Esophagus mucosa (tissue), 1 donor: Measurements from ENCODE around the gene FEZ2. TPM values are rescaled to one million over a fixed set of nuclear protein-coding genes. Genes with fewer than 3 reads are reported as not detected.
A peak's percentile ranks its signal among the peaks of the same experiment; 100 is the strongest.

Experiments
- ATAC-seq: fragments of 200-7000 bp; cut with Tn5 transposase; one replicate; pipeline ENCODE4 v1.9.1; 2020
- total RNA-seq: library from RNA; stranded (reverse); gene quantifications from one replicate; pipeline ENCODE4 v1.2.4, GENCODE V29; 2023
- donor health status: DM: yes; HTN: yes; CAD: no.

Gene FEZ2
- total RNA-seq, 1 donor from 2014 or later = 19.8 TPM

DNA sequence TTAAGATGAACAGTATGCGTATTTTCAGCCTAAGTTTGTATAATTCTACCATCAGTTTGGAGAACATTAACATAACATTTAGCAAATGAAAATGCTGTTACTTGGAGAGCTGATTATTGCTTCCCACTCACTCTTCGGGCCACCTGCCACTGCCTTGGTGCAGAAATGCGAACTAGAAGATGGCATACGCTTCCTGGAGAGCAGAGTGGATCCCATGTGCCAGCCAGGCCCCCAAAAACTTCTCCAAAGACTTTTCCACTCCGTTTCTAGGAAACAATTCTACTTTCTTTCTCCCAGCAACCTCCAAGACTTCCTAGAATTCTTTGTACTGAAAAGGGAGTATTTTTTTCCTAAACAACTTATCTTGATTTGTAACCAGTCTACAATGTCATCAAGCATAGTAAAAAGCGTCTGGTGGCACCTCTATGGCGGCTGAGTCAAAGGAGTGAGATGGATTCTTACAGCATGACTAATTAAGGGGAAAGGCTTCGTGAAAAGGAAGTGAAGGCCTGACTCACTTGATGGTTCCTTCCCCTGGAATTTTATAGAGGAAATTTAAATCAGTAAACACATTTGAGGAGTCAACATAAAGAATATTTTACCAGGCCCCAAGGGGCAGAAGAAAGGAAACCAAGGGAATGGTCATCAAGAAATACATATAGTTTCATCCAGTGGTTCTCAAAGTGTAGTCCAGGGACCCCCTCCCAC is 36.6 kb downstream of the FEZ2 start:
- peak; percentile 95 for ATAC-seq

DNA sequence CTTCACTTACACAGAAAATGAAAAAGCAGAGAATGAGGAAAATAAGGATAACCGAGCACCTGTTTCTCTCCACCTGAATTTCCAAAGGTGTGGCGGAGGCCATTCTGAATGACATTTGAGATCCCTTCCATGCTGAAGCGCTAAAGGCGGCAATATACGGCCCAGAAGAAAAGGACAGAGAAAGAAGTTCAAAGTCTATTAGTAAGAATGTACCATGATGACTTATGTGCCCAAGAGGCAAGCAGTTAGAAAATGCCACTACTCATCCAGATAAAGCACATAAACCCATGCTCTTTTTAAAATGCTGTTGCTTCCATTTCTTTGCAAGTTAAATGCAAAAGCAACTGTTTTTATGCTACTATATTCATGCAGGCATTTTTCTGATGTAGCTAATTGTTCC is 37.2 kb downstream of the FEZ2 start:
- ATAC-seq = no peak

DNA sequence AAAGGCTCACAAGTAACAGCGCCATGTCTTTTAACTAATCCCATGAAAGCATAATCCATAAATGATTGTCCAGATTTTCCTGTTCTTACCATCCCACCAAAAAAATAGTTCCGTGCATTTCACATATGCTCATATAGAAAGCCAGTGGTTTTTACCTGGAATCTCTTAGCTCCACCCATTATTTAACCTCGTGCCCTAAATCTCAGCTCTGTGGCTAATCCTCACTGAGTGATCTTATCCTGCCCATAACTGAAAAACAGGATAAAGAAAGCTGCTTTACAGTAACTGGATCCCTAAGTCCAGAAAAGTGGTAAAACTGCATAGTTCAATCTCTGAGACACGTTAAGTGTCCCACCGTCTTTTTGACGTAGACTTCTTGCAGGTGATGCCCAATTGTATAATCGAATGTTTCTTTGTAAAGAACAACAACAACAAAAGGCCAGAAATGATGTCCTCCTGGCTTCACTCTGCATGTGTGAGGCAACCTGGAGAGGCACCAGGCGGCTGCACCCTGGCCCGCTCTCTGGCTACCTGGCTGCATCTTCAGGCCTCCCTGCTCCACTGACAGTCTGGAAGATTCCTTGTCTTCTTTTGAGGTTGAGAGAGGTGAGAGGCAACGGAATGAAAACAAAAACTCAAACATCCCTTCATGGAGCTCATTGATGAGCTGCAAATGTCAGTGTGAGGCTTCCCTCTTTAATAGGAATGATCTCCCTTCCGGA is 38.6 kb downstream of the FEZ2 start:
- no peak for ATAC-seq

DNA sequence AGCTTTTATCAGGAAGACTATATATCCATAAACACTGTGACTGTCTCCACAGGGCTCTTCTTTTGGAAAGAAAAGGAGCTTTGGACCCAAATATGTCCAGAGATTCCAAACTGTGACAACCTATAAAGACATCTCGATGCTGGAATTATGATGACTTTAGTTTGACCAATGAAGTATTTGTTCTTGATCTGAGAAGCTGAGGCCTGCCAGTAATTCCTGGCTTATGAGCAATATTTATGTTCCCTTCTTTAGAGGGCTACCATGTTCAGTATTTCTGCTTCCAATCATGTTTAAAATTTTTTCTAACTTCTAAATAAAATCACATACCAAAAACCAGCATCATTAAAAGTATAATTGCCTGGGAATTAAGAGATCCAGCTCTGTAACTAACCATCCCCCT is 41.1 kb downstream of the FEZ2 start:
- ATAC-seq = no peak

DNA sequence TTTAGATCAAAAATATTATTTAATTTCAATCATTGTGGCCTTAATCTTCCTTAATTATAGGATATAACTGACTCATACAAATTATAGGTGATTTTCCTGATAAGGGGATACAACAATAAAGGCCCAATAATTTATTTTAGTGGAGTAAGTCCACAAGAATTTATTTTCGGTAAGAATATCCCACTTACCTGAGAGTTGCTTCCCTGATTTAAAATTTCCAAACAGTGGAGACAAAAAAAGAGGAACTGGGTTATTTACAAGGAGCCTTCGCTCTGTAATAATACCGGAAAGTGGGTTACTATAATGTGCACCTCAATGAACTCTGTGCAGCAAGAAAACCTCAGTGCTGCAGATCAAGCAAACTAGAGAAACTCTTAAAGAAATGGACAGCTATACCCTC is 42.2 kb downstream of the FEZ2 start:
- ATAC-seq = no peak

DNA sequence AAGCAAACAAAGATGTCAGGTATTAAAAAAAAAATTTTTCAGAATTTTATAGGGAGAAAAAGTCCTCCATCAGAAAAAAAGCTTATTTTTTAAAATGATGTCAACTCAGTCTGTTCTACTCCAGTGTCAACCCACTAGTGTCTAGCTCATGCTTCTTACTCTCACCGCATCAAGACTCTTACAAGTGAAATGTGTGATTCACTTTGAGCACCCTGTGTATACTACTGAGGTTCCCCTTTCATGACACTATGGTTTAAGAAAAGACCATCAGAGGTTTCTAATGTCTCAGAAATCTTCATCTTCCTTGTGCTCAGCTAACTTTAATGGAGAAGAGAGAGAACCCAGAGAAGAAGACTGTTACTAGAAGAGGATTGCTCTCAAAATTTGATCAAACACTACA is 43.4 kb downstream of the FEZ2 start:
- ATAC-seq = no peak

DNA sequence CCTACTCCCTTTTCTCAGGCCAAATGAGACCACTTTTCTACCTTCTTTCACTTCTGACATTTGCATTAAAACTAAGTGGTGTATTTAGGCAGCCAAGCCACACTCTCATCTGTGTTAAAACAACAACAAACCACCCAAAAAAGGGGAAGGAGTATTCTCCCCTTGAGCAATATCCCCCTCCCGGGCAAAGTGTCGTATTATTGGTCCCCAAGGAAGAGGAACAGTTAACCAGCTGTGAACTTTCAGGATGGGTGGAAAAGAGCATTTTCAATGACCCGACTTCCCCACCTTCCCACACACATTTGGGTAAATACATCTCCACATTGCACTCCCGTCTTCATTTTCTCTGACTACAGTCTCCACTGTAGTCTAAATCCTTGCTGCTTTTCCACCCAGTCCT is 44.3 kb downstream of the FEZ2 start:
- no peak for ATAC-seq

DNA sequence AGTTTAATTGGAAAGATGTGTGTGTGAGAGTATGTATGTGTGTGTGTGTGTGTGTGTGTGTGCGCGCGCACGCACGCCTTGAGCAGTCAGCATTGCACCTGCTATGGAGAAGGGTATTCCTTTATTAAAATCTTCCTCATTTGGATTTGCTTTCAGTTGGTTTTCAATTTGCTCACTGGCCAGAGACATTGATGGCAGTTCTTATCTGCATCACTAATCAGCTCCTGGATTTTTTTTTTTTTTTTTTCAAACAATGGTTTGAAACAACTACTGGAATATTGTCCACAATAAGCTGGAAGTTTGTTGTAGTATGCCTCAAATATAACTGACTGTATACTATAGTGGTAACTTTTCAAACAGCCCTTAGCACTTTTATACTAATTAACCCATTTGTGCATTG is 48.0 kb downstream of the FEZ2 start:
- ATAC-seq = no peak

DNA sequence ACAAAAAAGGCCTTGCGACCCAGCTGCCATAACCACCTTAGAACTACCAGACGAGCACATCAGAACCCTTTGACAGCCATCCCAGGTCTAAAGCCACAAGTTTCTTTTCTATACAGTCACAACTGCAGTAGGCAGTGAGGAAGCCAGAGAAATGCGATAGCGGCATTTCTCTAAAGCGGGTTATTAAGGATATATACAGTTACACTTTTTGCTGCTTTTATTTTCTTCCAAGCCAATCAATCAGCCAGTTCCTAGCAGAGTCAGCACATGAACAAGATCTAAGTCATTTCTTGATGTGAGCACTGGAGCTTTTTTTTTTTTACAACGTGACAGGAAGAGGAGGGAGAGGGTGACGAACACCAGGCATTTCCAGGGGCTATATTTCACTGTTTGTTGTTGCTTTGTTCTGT is 48.8 kb downstream of the FEZ2 start:
- ATAC-seq = no peak

DNA sequence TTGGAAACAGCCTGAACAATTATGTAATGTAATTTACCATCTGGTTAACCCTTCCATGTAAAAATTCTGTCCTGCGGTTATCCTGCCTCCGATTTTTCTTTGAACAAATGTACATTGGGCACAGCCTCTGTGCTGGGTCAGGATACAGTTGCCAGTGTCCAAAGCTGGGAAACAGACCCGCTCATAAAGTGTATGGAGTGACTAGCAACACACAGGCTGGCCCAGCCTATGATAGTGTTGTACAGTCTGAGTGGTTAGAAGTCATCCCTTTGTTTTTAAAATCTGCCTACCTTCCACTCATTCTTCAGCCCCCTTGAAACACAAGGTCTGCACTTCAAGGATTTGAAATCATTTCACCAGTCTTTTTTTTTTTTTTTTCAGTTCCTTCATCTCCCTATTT is 50.1 kb downstream of the FEZ2 start:
- ATAC-seq = no peak

DNA sequence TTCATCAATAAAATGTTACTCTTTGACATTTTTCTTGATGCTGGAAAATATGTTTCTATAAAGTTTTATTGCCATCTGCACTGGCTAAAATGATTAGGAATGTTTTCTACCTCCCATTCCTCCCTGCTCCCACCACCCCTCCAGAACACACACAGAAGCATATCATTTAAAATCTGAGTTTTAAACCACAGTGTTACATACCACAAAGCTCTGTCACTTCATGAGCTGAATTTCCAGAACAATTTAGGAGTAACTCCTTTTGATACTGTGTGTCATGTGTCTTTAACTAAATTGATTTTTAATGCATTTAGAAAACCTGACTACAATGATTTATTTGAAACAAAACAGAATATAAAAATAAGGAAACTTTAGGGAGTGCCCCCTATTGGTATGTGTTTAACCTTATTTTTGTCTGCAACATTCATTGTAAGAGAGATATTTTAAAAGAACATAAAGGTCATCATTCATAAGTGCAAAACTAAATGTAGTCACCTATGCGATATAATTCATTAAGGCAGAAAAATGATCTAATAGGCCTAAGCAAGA is 52.0 kb downstream of the FEZ2 start:
- ATAC-seq = no peak

DNA sequence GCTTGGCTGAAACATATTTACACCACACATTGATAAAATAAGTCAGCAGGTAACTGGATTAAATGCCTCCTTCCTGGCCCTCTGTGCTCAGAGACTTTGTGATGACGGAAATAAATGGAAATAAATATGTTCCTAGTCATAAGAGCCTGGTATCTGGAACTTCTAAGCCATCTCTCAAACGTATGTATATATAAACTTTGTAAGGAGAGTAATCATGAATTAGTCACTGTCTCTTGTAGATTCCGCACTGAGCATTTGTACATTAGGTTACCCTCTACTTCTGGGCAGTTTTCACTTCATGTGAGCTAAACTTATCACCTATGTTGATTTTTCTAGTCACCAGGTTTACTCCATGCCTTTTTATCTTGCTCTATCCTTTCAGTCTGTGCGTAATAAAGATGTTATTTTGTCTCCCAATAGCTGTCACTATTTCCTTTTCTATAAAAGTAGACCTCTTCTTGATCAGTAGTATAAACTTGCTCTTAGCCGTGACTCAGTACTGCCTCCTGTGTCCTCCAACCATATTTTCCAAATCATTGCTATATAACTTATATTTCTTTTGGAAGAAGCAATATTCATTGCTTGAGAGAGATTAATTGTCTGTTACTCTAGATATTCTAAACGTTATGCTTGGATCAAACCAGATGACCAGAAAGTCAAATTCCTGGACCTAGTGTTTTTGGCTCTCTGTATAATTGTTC is 53.2 kb downstream of the FEZ2 start:
- no peak for ATAC-seq

DNA sequence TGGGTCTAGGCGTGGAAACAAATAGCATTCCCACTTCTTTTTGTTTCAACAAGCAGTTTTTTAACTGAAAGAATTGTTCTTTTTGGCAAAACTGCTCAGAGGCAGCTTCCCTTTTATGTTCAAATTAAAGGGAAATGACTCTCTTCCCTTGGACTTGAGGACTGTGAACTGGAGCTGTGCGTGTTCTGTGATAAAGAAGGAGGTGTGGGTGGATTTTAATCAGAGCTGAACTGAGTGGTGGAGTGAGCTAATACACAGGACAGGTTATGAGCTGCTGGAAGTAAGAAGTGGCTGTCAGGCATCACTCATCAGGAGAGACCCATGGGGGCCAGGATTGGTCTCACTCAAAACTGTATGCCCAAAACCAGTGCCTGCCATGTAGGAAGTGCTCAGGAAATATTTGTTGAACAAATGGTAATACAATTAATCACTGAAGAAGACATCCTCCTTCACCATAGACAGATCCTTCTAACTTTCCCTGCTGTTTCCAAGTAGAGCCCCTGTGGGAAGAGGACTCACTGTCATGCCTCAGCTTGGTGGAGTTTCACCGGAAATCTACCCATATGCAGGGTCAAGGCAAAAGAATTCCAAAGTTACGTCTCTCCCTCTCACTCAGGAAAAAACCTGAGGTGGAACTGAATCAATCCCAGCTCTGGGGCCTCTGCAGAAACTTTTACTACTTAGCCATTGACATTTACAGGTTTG is 55.9 kb downstream of the FEZ2 start:
- ATAC-seq = no peak

DNA sequence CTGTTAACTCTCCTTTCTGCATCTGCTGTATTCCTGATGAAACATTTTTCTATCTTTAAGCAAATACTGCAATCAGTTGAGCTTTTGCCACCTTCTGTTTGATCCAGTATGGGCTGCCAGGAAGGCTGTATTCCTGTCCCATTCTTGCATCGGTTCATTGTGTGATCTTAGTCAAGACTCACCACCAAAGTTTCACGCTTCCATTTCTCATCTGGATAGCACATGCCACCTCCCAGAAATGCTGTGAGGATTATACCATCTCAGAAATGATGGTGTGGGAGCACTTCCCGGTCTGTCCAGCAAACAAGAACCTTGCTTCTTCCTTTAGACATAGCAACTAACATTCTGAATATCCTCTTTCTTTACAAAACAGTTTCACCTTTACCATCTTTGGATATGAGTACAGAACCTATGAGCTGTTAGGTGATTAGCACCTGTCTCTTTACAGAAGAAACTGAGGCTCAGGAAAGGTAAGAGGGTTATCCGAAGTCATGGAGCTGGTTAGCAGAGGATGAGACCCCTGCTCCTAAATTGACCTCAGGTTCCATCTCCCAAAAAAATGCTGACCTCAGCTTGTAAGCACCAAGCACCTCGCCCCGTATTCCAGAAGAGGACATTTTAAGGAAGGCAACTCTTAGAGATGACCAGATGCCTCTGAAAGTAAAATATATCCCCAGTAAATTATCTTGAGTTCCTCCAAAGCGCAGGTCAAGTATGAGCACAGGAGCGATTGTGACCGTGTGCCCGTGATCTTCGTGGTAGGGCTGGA is 56.8 kb downstream of the FEZ2 start:
- no peak for ATAC-seq

DNA sequence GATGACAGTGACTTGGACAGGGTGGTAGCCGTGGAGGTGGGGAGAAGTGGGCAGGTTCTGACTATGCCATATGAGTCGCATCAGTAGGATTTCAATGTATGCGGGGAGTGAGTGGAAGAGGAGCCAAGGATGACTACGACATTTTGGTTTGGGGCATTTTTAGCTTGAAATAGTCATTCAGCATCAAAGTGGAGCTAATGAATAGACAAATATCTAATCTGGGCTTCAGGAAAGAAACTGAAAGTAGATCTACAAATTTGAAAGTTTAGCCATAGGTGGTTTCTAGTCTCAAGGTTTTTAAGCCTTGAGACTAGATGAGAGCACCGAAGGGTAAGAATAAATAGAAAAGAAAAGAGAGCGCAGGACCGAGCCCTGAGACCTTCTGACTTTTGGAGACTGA is 58.3 kb downstream of the FEZ2 start:
- no peak for ATAC-seq

DNA sequence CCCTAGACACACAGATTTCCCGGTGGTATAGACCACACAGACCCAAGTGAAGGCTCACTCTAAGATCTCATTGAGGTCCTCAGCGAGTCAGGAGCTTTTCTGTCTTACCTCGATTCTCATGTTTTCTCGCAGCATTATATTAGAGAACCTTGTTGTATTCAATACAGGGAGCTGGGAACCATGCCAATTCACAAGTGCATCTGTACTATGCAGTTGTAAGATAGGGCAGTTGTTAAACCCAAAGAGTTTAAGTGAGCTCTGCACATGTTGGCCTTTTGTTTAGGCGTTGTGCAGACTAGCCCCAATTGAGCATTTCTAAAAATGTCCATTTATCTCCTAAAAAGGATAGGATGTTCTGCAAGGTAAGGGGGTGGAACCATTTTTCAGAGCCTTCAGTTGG is 59.6 kb downstream of the FEZ2 start:
- no peak for ATAC-seq

DNA sequence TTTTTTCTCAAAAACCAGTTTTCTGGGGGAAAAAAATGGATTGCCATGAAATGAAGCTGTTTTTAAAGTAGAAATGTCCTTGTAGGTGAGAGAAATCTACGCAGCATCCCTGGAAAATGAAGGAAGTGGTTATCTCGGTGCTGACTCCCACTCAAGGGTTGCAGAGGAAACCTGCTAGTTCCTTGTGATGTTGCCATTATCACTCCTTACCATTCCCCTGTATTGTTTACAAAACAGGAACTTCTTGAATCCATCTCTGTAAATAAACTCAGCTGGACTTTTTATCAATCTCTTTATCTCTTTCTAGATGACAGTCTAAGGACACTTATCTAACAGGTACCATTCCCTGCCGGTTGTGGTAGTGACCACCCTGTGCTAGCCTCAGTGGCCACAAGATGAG is 61.2 kb downstream of the FEZ2 start:
- ATAC-seq = no peak

DNA sequence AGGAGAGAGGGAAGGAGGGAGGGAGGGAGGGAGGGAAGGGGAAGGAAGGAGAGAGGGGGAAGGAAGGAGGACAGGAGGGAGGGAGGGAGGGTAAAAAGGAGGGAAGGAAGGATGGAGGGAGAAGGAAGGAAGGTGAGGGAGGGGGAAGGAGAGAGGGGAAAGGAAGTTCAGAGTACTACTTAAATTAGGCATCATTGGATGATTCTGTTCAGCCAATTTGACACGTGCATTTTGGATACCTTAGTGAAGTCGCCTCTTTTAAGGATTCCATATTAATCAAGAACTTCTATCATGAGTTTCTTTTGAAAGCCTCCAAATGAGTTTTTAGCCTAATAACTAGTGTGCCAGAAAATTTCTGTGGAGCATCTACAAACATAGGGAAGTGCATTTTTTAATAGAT is 62.9 kb downstream of the FEZ2 start:
- no peak for ATAC-seq

DNA sequence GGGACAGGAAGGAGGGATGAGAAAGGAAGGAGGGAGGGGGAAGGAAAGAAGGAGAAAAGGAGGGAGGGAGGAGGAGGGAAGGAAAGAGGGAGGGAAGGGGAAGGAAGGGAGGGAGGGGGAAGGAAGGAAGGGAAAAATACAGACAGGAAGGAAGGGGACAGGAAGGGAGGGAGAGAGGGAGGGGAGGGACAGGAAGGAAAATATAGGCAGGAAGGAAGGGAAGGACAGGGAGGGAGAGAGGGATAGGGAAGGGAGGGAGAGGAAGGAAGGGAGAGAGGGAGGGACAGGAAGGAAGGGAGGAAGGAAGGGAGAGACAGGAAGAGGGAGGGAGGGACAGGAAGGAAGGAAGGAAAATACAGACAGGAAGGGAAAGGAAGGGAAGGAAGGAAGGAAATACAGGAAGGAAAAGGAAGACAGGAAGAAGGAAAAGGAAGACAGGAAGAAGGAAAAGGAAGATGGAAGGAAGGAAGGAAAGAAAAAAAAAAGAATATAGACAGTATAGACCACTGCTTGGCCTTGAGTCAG is 63.6 kb downstream of the FEZ2 start:
- ATAC-seq = no peak

DNA sequence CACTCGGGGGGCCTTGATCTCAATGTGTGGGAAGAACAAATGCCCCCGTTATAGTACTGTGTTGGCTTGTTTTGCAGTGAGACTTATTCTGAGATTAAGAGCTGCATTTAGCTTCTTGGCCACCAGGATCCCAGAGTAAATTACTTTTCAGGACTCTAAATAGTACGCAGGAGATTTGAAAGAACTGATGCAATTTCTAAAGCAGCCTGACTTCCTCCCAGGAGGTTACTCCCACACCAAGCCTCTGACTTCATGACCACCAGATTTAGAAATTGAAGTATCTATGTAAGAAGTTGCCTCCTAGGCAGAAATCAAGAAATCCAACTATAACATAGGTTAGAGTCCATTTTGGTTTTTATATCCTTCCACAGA is 67.0 kb downstream of the FEZ2 start:
- no peak for ATAC-seq

DNA sequence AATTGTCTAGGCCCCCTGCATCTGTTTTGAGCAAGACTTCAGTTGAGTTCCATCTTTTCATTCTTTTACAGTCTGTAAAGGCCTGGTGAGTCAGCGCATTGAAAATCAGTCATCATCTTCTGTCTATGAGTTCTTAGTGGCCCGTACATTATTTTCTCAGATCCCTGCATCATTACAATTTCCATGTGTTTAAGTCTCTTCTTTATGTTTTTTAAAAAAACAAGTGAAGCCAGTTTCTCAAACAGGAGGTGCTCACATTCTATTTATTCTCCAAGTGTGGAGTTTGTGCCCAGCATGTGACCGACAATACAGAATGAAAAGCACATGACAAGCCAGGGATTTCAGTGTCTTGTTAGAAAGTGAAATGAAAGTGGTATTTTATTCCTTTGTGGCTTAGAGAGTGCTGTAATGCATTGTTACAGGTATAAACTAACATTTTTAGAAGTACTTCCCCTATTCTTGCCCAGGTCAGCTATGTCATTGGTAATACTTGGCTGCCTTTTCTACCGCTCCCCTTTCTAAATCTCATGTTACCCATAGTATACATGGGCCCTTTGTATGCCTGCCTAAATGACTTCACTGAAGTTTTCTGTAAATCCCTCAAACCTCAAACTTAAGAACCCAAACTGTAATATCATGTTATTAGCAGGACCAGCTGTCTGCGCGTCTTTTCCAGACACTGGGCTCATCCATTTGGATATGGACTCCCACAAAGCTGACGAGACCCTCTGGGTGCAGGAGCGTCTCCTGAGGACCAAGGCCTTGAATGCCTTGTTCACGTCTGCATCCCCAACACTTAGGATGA is 67.6 kb downstream of the FEZ2 start:
- ATAC-seq = no peak
